ENCODE data around the gene IGLON5.

The IGLON5 gene

DNA sequence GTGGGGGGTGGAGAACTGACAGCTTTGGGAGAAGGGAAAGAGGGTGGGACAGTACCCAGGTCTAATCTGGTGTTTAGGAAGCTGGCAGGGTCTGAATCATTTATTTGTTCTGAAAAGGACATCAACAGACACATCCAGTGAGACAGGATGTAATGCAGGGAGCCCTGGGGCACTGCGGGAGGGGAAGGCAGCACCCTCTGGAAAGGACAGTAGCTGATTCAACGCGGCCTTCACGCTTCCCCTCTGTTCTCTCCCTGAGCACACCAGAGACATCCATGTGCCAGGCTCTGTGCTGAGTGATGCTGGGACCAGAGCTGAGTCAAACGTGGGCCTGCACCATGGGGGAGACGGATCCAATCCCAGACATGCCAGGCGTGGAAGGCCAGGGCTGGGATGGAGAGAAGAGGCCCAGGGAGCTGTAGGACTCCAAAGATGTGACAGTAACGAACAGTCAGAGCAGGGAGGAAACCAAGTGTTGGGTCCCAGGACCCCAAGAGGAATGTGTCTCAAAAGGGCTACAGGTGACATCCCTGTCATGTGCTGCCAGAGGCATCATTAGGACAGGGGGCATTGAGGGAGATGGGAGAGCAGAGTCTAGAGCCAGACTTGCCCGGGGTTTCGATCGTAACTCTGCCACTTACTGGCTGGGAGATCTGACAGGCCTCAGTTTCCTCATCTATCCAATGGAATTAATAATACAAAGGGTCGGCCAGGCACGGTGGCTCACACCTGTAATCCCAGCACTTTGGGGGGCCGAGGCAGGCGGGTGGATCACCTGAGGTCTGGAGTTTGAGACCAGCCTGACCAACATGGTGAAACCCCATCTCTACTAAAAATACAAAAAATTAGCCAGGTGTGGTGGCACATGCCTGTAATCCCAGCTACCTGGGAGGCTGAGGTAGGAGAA is 53.0 kb downstream of the IGLON5 start:
- DNase-seq (ENCODE audit: low spot score) = no peak

DNA sequence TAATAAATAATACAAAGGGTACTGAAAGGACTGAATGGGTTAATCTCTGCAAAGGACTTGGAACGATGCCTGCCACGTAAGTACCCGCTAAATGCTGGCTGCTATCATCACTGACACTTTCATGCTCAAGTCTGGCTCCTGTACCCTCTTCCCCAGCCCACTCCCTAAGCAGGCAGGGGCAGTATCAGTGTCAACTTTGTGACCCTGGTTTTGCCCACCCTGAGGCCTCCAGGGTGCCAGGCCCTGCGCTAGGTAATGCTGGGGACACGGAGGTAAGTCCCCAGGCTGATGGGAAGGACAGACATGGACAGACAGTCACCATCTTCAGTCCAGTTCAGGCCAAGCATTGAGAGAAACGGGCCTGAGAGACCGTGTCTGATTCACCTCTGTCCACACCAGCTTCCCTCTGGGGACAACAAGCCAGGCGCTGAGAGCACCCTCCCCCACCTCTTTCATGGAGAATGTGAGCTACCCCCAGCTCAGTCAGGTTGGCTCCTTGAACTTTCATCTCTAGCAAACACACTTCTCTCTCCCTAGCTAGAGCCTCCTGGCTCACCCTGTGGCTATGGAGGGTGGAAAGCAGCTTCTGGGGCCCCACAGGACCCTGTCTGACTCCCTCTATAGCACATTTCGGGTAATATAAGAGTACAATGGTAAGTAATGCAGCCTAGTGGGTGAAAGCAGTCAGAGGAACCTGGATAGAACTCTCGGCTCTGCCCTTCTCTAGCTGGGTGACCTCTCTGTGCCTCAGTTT is 53.9 kb downstream of the IGLON5 start:
- peak; percentile 22 for DNase-seq (ENCODE audit: low spot score)

DNA sequence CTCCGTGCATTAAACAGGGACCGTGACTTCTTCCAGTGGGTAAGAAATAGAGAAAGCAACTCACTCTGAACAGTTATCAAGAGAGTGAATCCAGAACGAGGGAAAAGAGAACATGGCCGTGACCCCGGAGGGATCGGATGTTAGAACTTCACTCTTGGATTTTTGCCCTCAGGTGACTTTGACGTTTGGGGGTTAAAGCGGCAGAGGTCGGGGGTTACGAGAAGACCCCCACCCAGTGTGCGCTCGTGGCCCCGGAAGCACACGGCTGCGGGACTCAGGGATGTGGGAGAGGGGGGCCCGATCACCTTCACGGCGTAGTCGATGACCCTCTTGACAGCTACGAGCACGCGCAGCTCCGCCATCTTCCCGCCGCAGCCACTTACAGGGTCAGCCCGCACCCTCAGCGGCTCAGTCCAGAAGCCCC is 54.5 kb downstream of the IGLON5 start, which contains the start of gene ETFB:
TSS of gene ETFB (minus strand) at position 424 of the 424 bp plus-strand sequence. CDS start at position 362, 62 bp downstream.
- no peak for DNase-seq (ENCODE audit: low spot score)

DNA sequence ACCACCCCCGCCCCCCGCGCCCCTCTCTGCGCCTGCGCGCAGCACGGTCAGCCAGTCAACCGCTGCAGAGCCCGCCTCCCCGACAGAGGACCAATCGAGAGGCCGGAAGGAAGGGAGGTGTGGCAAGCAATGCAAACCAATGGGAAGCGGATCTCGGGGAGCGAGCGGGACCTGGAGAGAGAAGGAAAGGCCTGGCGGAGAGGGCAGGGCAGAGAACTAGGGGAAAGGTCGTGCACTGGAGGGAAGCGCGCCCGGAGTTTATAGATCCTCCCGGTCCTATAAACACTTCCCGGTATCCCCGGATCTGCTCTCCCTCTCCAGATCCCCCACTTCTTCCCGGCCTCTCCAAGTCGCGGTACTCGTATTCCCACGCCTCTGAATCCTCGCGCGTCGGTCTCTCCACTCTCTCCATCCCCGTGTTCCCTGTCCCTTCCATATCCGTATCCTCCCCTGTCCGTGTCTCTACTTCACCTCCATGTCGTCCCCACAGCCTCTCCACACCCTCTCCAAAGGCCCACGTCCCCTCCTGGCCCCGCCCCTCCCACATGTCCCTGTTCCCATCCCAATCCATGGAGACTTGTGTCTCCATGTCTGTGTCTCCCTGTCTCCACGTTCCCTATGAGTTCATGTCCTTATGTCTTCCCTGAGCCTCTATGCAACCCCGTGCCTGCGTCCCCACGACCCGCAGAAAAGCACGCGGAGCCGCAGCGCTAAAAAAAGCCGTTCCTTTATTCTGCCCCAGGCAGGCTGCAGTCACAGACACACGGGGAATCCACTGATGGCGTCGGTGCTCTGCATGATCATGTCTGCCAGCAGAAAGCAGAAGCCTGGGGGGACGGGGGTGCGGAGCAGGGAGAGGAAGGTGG is 55.2 kb downstream of the IGLON5 start:
- peak; percentile 98 for DNase-seq (ENCODE audit: low spot score)

DNA sequence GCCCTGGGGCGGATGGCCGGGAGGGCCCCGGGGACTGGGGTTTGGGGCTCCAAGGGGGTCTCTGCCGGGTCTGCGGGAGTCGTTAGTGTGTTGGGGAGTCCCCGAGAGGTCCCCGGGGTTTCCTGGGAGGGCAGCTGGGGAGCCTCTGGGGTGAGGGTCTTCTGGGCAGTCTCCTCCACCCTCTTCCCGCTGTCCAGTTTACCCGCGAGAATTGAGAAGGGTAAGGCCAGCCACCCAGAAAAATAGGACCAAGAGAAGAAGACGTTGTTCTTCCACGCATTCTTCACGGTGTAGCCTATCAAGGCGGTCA is 55.8 kb downstream of the IGLON5 start:
- DNase-seq (ENCODE audit: low spot score) = no peak

DNA sequence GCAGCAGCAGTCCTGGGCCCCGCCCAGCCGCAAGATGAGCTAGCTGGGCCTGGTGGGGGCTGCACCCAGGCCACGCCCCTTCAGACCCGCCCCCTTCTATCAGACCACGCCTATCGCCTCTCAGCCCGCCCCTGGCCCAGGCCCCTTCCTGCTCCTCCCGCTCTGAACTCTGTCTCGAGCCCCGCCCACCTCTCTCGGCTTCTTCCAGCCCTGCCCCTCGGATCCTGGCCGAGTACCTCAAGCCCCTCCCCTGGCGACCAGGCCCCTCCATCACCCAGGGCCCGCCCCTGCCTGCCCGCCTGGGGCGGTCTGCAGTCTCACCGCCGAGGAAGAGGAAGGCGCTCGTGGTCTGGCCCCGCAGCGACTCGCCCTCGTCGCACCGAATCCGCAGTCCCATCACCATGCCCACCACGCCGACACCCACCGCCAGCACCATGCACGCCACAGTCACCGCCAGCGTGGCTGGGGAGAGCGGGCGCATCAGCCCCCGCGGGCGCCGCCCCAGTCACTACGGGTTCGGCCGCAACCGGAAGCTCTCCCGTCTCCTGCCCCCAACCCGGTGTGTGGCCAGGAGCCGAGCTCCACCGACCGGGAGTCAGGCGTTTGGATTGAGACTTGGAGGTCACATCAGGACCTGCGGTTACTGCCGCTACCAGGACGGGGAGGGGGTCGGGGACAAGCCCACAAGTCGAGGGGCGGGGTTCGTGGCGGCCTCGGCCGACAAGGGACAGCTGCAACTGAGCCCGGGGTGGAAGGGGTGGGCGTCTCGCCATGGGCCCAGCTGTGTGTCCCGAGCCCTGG is 56.3 kb downstream of the IGLON5 start:
- peak; percentile 99 for DNase-seq (ENCODE audit: low spot score)

DNA sequence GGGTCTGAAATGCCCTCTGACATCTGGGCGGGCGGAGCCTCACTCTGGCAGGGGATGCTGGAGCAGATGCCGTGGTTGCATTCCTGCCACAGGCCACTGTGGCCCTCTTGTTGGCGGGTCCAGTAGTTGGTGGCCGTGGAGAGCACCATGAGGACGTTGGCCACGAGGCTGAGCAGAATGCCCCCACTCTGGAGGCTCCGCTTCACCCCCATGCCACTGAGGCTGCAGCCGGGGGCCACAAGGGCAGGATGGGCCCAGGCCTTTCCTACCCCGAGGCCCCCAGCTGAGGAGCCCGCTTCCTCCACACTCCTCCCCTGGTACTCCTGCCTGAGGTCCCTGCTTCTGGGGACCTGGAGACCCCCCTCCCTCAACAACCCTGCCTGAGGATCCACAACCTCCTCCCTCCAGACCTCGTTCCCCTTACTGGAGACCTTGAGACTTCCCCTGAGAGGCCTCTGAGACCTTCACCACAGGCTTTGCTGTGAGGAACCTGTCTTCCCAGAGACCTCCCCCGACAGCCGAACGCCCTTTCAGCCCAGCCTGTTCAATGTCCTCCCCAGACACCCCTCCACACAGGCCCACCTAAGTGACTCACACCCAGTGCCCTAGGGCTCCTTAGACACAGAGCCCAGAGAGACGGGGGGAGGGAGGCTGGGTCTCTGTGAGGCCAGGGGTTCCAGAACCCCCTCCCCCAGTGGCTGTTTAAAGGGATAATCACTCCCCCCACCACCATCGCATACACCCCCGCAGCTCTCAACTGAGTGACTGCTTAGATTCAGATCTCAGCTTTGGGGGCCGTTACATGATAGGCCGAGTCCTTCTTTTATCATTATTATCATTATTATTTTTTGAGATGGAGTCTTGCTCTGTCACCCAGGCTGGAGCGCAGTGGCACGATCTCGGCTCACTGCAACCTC is 57.2 kb downstream of the IGLON5 start, which contains the start of gene CLDND2:
TSS of gene CLDND2 (minus strand) at position 638 of the 917 bp plus-strand sequence. CDS start at position 212, 426 bp downstream.
- DNase-seq (ENCODE audit: low spot score) = no peak

DNA sequence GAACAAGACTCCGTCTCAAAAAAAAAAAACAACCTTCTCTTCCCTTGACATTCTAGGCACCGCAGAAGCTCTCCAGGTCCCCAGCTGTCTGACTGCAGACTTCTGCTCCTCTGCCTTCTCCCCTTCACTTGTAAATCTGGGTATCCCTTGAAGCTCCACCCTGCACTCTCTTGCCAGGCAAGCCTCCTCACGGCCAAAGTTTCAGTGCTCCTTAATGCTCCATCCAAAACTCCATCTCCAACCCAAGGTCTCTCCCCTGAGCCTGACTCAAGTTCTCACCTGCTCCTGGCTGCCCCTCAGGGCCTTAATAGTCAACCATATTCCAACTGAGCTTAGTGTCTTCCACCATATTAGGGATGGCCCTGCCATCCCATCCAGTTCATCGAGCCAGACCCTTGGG is 58.8 kb downstream of the IGLON5 start:
- DNase-seq (ENCODE audit: low spot score) = no peak

DNA sequence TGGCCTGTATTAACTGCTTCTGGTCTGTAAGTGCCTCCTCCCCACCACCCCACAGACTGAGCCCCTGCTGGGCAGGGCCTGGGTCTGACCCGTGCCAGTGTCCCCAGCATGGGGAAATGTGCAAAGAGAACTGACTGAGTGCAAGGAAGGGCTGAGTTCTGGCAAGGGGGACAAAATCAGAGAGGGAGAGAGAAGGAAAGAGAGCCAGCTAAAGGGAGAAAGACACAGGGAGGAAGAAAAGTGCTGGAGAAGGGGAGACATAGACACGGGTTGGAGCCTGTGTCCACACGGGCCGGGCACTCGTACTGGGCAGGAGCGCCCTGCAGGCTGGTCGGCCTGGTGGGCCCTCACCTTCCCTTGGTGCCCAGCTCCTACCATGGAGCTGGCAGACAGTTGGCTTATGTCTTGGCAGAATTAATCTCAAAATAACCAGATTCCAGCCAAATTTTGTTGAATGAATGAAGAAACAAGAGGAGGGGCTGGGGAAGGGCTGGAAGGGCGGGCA is 59.8 kb downstream of the IGLON5 start:
- DNase-seq (ENCODE audit: low spot score) = no peak

DNA sequence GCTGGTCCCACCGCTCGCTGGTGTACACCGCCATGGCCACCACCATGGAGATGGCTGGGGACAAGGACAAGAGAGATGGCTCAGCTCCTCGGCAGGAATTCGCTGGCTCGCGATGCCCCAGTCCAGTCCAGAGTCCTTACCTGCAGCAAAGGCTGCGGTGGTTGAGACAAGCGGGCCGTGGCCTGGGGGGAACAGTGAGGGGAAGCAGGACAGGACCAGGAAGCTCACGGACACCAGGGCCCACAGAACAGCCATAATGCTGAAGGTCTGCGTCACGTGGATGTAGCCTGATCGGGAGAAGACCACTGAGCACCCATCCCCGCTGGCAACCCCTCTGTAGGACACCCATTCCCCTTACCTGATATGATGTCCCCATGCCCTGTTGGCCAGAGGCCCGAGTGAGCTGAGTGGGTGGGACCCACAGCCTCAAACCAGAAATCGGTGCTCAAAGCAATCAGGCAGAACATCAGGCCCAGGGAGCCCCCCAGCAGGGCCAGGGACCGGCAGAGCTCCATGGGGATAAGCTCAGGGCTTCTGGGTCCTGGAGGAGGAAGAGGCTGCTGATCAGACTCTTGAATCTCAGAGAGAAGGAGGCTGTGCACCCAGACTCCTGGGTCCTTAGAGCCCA is 60.7 kb downstream of the IGLON5 start:
- DNase-seq (ENCODE audit: low spot score) = no peak

DNA sequence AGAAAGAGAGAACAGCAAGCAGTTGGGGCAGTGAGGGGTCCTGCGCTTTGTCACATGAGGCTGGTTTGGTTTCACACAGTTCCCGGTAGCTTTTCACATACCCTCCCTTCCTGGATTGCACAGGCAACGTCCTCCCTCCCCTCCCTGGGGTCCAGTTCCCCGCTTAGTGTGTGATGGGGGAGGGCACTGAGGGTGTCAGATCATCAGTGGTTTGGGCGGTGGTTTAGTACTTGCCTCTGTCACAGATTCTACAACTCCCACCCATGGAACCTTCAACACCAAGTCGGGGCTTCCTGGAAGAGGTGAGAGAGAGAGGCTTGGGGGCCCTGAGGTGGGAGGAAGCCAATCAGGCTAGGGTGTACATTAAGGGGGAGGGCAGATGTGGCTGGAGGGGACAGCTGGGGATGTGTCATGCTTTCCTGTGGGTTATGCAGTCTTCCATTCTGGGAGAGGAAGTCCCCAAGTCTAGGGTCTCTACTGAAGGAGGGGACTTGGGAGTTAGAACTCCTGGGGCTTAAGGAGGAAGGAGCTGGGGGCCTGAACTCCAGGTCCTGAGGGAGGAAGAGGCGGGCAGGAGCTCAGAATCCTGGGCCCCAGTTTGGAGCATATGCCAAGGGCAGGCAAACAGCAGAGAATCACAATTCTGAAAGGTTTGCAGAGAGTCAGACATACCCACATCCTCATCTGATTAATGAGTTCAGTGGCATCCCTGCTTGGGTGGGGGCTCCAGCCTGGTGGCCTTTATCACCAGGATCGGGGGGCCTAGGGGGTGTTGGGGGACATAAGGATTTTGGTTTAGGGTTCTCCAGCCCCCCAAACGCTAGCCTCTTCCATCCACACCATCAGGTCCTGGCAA is 61.4 kb downstream of the IGLON5 start, which contains the start of gene NKG7:
TSS of gene NKG7 (minus strand) at position 6 of the 856 bp plus-strand sequence. CDS start 119 bp downstream, outside the sequence.
- no peak for DNase-seq (ENCODE audit: low spot score)

DNA sequence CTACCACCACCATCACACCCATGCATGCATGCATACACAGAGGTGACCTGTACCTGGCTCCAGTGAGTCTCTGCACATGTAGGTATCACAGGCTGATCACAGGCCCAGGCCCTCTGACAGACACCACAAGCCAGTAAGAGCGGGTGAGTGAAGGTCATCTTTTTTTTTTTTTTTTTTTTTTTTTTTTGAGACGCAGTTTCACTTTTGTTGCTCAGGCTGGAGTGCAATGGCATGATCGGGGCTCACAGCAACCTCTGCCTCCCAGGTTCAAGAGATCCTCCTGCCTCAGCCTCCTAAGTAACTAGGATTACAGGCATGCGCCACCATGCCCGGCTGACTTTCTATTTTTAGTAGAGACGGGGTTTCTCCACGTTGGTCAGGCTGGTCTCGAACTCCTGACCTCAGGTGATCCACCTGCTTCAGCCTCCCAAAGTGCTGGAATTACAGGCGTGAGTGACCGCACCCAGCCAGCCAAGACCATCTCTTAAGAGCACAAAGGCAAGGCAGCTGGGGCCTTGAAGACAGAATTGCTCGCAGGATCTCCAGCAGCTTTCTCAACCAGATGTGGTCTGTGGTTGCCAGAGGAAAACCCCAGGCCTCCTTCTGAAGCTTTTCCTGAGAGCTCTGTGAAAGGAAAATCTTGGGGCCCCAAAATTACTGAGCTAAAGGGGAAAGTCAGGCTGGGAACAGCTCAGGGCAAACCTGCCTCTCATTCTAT is 64.2 kb downstream of the IGLON5 start:
- no peak for DNase-seq (ENCODE audit: low spot score)

DNA sequence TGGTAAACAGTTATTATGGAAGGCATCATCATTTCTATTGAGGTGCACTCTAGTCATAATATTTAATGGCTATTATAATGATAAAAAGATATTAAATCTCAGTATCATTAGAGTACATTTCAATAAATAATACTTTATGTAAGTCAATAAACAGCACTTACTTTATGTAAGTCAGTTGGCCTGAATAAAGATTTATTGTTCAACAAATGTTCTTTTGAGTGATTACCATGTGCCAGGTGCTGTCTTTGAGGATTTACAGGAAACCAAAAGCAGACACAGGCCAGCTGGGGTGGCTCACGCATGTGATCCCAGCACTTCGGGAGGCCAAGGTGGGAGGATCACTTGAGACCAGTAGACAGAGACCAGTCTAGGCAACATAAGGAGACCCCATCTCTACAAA is 66.0 kb downstream of the IGLON5 start:
- no peak for DNase-seq (ENCODE audit: low spot score)

DNA sequence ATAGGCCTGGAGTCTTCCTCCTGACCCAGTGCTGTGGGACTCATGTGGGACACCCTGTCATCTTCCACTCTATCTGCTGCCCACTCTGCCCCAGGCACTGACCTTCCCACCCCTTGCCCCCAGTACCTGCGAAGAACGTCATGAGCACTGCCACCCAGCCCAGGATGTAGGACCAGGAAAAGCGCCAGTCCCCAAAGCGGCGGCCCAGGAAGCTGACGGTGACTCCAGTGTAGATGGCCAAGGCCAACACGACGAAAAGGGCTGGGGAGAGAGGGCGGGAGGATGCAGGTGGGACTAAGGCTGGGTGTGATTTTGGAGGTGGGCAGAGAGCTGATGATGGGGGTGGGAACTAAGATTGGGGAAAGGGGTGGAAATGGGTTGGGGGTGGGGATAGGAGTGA is 68.9 kb downstream of the IGLON5 start:
- DNase-seq (ENCODE audit: low spot score) = no peak
